ENCODE results near the gene COBLL1.
A peak's percentile ranks its signal among the peaks of the same experiment; 100 is the strongest.

COBLL1 gene

GRCh38 chr2:164852086-164852485 lies 10.5 kb upstream of the COBLL1 start:
- DNase-seq, result no peak

- DNase-seq, result no peak
Observed at GRCh38 chr2:164850235-164850634, 8.6 kb upstream of the COBLL1 start.

- no peak for DNase-seq
Observed at GRCh38 chr2:164849506-164849905, 7.9 kb upstream of the COBLL1 start.

- no peak for DNase-seq
Observed at GRCh38 chr2:164847981-164848741, 6.5 kb upstream of the COBLL1 start.

GRCh38 chr2:164847291-164847690 lies 5.7 kb upstream of the COBLL1 start:
- DNase-seq, result no peak

- DNase-seq, result no peak
Observed at GRCh38 chr2:164846276-164846675, 4.7 kb upstream of the COBLL1 start.

GRCh38 chr2:164843346-164843911 lies 1.8 kb upstream of the COBLL1 start:
- DNase-seq, result no peak

GRCh38 chr2:164842624-164842966 lies 972 bp upstream of the COBLL1 start:
- DNase-seq, result no peak

GRCh38 chr2:164840930-164841718 lies 499 bp downstream of the COBLL1 start:
- peak; percentile 78 for DNase-seq

- DNase-seq, result peak; percentile 44
Observed at GRCh38 chr2:164840458-164840929, 1.1 kb downstream of the COBLL1 start.

- DNase-seq, result no peak
Observed at GRCh38 chr2:164839914-164840457, 1.6 kb downstream of the COBLL1 start.

- DNase-seq, result no peak
Observed at GRCh38 chr2:164837807-164838206, 3.8 kb downstream of the COBLL1 start.

GRCh38 chr2:164836907-164837306 lies 4.7 kb downstream of the COBLL1 start:
- no peak for DNase-seq

GRCh38 chr2:164835302-164835701 lies 6.3 kb downstream of the COBLL1 start:
- DNase-seq, result no peak

GRCh38 chr2:164831887-164832286 lies 9.7 kb downstream of the COBLL1 start:
- DNase-seq, result peak; percentile 56

- no peak for DNase-seq
Observed at GRCh38 chr2:164831180-164831579, 10.4 kb downstream of the COBLL1 start.

GRCh38 chr2:164826293-164827243 lies 15.1 kb downstream of the COBLL1 start:
- DNase-seq, result peak; percentile 8

GRCh38 chr2:164824872-164825271 lies 16.8 kb downstream of the COBLL1 start:
- DNase-seq, result no peak

GRCh38 chr2:164823126-164823525 lies 18.5 kb downstream of the COBLL1 start:
- DNase-seq, result no peak

GRCh38 chr2:164821338-164821737 lies 20.3 kb downstream of the COBLL1 start:
- no peak for DNase-seq

- no peak for DNase-seq
Observed at GRCh38 chr2:164818149-164819136, 23.2 kb downstream of the COBLL1 start.

Data from COR-L47 (cell line).